ENCODE data around the gene MAFF.

MAFF gene

DNA sequence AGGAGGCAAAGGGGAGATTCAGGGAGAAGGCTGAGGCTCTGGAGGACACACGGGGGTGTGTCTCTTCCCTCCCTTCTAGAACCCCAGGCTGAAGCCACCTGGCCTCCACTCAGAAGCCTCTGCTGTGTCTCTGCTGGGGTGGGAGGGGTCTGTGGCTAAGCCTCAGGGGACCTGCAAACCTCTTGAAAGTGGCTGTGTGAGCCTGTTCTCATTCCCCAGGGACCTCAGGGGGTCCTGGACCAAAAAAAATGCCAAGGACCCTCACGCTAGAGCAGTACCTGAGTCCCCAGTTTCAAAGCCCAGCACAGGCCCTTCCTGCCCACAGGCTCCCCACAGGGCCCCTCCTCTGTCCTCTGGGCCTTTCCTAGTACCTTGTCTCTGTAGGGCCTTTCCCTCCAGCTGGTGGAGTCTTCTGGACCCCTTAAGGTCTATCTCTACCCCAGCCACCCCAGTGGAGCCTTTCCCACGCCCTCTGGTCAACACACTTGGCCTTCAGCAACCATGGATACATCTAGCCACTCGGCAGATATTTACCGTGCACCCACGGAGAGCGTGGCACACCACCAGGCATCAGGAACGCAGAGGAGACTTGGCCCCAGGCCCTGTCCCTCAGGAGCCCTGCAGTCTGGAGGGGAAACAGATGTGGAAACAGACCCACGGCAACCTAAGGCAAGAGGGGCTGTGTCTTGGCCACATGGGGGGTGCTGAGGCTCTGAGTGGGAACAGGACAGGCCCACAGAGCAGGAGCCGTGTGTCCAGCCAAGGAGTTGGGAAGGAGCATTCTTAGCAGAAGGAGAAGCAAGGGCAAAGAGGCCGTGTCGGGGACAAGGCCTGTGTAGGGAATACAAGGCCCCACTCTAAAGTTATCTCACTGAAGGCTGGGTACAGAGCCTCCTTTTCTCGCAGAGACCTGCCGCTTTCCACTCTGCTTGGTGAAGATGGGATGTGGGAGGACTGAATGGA is 38.6 kb upstream of the MAFF start:
- no peaks in the 10 kb centered on the region for H4K20me1 ChIP-seq (ENCODE audit: control insufficient read depth, insufficient read depth, low read depth, low read length)
- H3F3A ChIP-seq (ENCODE audit: control insufficient read depth, insufficient read depth), result no peaks in the 10 kb centered on the region
- H3K9me2 ChIP-seq (replicated peaks; ENCODE audit: control insufficient read depth, low read length), result no peaks in the 10 kb centered on the region
- H3K9me3 ChIP-seq (ENCODE audit: control insufficient read depth, insufficient read depth, low read length), result no peaks in the 10 kb centered on the region
- no peak overlapping the region for H3K4me3 ChIP-seq (ENCODE audit: low read length)
- H3K4me1 ChIP-seq (ENCODE audit: control insufficient read depth, low read length), result peaks cover 24% of the 10 kb centered on the region
- peaks cover 8% of the 10 kb centered on the region; the same call in 1 of the 2 replicates for H3K36me3 ChIP-seq (ENCODE audit: control insufficient read depth, low read length)
- H3K79me2 ChIP-seq (ENCODE audit: control insufficient read depth, low read length), result no peaks in the 10 kb centered on the region
- no peak overlapping the region for H3K4me2 ChIP-seq (ENCODE audit: low read length)
- TF ChIP-seq EZH2phosphoT487 (IDR thresholded peaks at IDR 0.05; ENCODE audit: borderline replicate concordance, low read length), result no peak
- TF ChIP-seq, protein P1, sequence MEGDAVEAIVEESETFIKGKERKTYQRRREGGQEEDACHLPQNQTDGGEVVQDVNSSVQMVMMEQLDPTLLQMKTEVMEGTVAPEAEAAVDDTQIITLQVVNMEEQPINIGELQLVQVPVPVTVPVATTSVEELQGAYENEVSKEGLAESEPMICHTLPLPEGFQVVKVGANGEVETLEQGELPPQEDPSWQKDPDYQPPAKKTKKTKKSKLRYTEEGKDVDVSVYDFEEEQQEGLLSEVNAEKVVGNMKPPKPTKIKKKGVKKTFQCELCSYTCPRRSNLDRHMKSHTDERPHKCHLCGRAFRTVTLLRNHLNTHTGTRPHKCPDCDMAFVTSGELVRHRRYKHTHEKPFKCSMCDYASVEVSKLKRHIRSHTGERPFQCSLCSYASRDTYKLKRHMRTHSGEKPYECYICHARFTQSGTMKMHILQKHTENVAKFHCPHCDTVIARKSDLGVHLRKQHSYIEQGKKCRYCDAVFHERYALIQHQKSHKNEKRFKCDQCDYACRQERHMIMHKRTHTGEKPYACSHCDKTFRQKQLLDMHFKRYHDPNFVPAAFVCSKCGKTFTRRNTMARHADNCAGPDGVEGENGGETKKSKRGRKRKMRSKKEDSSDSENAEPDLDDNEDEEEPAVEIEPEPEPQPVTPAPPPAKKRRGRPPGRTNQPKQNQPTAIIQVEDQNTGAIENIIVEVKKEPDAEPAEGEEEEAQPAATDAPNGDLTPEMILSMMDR (IDR thresholded peaks at IDR 0.05; ENCODE audit: low read depth, low read length, poor library complexity, severe bottlenecking), result no peak
- no peaks in the 10 kb centered on the region for H3K27me3 ChIP-seq (ENCODE audit: control insufficient read depth, low read length)
- no peak overlapping the region for H3K27ac ChIP-seq (ENCODE audit: low read depth, low read length)

GRCh38 chr22:38163844-38164550 is 37.8 kb upstream of the MAFF start:
- Histone ChIP-seq H3K27me3 (ENCODE audit: control insufficient read depth, low read length) (no peaks in the 10 kb centered on the region), H3K9me2 (replicated peaks; ENCODE audit: control insufficient read depth, low read length) (no peaks in the 10 kb centered on the region), H3F3A (ENCODE audit: control insufficient read depth, insufficient read depth) (no peaks in the 10 kb centered on the region), H3K9me3 (ENCODE audit: control insufficient read depth, insufficient read depth, low read length) (no peaks in the 10 kb centered on the region), H4K20me1 (ENCODE audit: control insufficient read depth, insufficient read depth, low read depth, low read length) (no peaks in the 10 kb centered on the region), H3K4me2 (ENCODE audit: low read length) (no peak overlapping the region), H3K4me3 (ENCODE audit: low read length) (no peak overlapping the region), H3K79me2 (ENCODE audit: control insufficient read depth, low read length) (no peaks in the 10 kb centered on the region), H3K27ac (ENCODE audit: low read depth, low read length) (no peak overlapping the region), H3K4me1 (ENCODE audit: control insufficient read depth, low read length) (peaks cover 24% of the 10 kb centered on the region), H3K36me3 (ENCODE audit: control insufficient read depth, low read length) (peaks cover 9% of the 10 kb centered on the region; the same call in 1 of the 2 replicates)
- TF ChIP-seq EZH2phosphoT487 (IDR thresholded peaks at IDR 0.05; ENCODE audit: borderline replicate concordance, low read length), result no peak
- TF ChIP-seq, protein P1 (IDR thresholded peaks at IDR 0.05; ENCODE audit: low read depth, low read length, poor library complexity, severe bottlenecking), result no peak

GRCh38 chr22:38164551-38164918 is 37.3 kb upstream of the MAFF start:
- H3K9me3 ChIP-seq (ENCODE audit: control insufficient read depth, insufficient read depth, low read length), result no peaks in the 10 kb centered on the region
- no peaks in the 10 kb centered on the region for H3F3A ChIP-seq (ENCODE audit: control insufficient read depth, insufficient read depth)
- no peak overlapping the region for H3K27ac ChIP-seq (ENCODE audit: low read depth, low read length)
- no peaks in the 10 kb centered on the region for H3K9me2 ChIP-seq (replicated peaks; ENCODE audit: control insufficient read depth, low read length)
- no peaks in the 10 kb centered on the region for H3K79me2 ChIP-seq (ENCODE audit: control insufficient read depth, low read length)
- H3K4me1 ChIP-seq (ENCODE audit: control insufficient read depth, low read length), result peaks cover 24% of the 10 kb centered on the region
- H3K36me3 ChIP-seq (ENCODE audit: control insufficient read depth, low read length), result peaks cover 9% of the 10 kb centered on the region; the same call in 1 of the 2 replicates
- H4K20me1 ChIP-seq (ENCODE audit: control insufficient read depth, insufficient read depth, low read depth, low read length), result no peaks in the 10 kb centered on the region
- H3K27me3 ChIP-seq (ENCODE audit: control insufficient read depth, low read length), result no peaks in the 10 kb centered on the region
- no peak overlapping the region for H3K4me3 ChIP-seq (ENCODE audit: low read length)
- H3K4me2 ChIP-seq (ENCODE audit: low read length), result no peak overlapping the region
- TF ChIP-seq, protein P1 (IDR thresholded peaks at IDR 0.05; ENCODE audit: low read depth, low read length, poor library complexity, severe bottlenecking), result no peak
- no peak for TF ChIP-seq EZH2phosphoT487 (IDR thresholded peaks at IDR 0.05; ENCODE audit: borderline replicate concordance, low read length)

Data from DOHH2 (cell line).